SK-N-SH (cell line): ENCODE results near the gene PRKG1. TPM values are rescaled to one million over a fixed set of nuclear protein-coding genes. Genes with fewer than 3 reads are reported as not detected.

ENCODE experiments used
- CTCF ChIA-PET: fragments of 300-600, 350-600 bp; formaldehyde crosslinking; extraction: SDS; loops from one replicate; lab custom pipeline; 2021; lab: Yijun Ruan, JAX
- POLR2A ChIA-PET: fragments of 350-600 bp; sonication (Branson Sonifier 250); formaldehyde crosslinking; extraction: SDS; loops from one replicate; lab custom pipeline; 2020; ENCODE audit warnings: antibody characterized with exemption, inconsistent platforms; lab: Yijun Ruan, JAX
- DNase-seq: peaks from one replicate; pipeline ENCODE4 v3.0.0; 2012
- H2AFZ ChIP-seq: fragments of 200-600 bp; sonication (generic); 2 replicates; pipeline ENCODE4 v1.8.1; 2016; ENCODE audit warnings: antibody characterized with exemption, mild to moderate bottlenecking, low read depth
- H3F3A ChIP-seq: fragments of 200-600 bp; sonication (generic); replicated peaks from 2 replicates; pipeline ENCODE3; 2016; ENCODE audit warnings: antibody characterized with exemption, mild to moderate bottlenecking; ENCODE audit not compliant: insufficient read depth
- H3K27ac ChIP-seq, 2 experiments: fragments of 200-500 bp in 1 of 2; fragments of 200-600 bp in 1 of 2; sonication (Bioruptor generic) in 1 of 2; sonication (generic), shearing (Covaris generic) in 1 of 2; 2 replicates each; pipeline versions ENCODE4 v1.5.1 to v1.6.1; 2014 to 2016; ENCODE audit warnings: low read depth in 2 of 2, inconsistent platforms in 1 of 2, low read length in 1 of 2, mild to moderate bottlenecking in 1 of 2, mixed read lengths in 1 of 2
- H3K27me3 ChIP-seq: fragments of 200-600 bp; sonication (generic), shearing (Covaris generic); 2 replicates; pipeline ENCODE4 v1.6.1; 2016; ENCODE audit warnings: mixed run types; ENCODE audit not compliant: insufficient read depth
- H3K36me3 ChIP-seq, 2 experiments: fragments of 200-500 bp in 1 of 2; fragments of 200-600 bp in 1 of 2; sonication (Bioruptor generic) in 1 of 2; sonication (generic) in 1 of 2; replicated peaks in 1 of 2; 2 replicates each; pipeline versions ENCODE3 to v1.5.1; 2014 to 2016; ENCODE audit warnings: low read length in 1 of 2, mild to moderate bottlenecking in 1 of 2; ENCODE audit not compliant: insufficient read depth in 2 of 2, control insufficient read depth in 1 of 2
- H3K4me1 ChIP-seq, 2 experiments: fragments of 200-500 bp in 1 of 2; fragments of 200-600 bp in 1 of 2; sonication (Bioruptor generic) in 1 of 2; sonication (generic), shearing (Covaris generic) in 1 of 2; 2 replicates each; pipeline versions ENCODE4 v1.5.1 to v1.6.1; 2014 to 2016; ENCODE audit warnings: low read depth in 1 of 2, low read length in 1 of 2, mixed run types in 1 of 2; ENCODE audit not compliant: insufficient read depth in 2 of 2, control insufficient read depth in 1 of 2
- H3K4me2 ChIP-seq: fragments of 200-600 bp; sonication (generic), shearing (Covaris generic); 2 replicates; pipeline ENCODE4 v1.6.1; 2017; ENCODE audit warnings: mixed run types
- H3K4me3 ChIP-seq, 2 experiments: fragments of 200-500 bp in 1 of 2; fragments of 200-600 bp in 1 of 2; sonication (Bioruptor generic) in 1 of 2; sonication (generic), shearing (Covaris generic) in 1 of 2; 2 replicates each; pipeline versions ENCODE4 v1.5.1 to v1.8.1; 2014 to 2016; ENCODE audit warnings: low read depth in 2 of 2, inconsistent platforms in 1 of 2, low read length in 1 of 2, mild to moderate bottlenecking in 1 of 2, mixed read lengths in 1 of 2, moderate library complexity in 1 of 2
- H3K79me2 ChIP-seq: fragments of 200-600 bp; sonication (generic); 2 replicates; pipeline ENCODE4 v1.8.1; 2017; ENCODE audit warnings: mild to moderate bottlenecking; ENCODE audit not compliant: insufficient read depth
- H3K9ac ChIP-seq: fragments of 200-600 bp; sonication (generic); 2 replicates; pipeline ENCODE4 v1.6.1; 2017; ENCODE audit warnings: mixed run types
- H3K9me2 ChIP-seq: fragments of 200-600 bp; sonication (generic); 2 replicates; pipeline ENCODE4 v1.6.1; 2017; ENCODE audit warnings: mixed run types
- H3K9me3 ChIP-seq: fragments of 200-600 bp; sonication (generic); 2 replicates; pipeline ENCODE4 v1.6.1; 2017; ENCODE audit warnings: mixed run types, mild to moderate bottlenecking, moderate library complexity
- H4K20me1 ChIP-seq: fragments of 200-600 bp; sonication (generic); 2 replicates; pipeline ENCODE4 v1.6.1; 2017; ENCODE audit warnings: mild to moderate bottlenecking, mixed run types; ENCODE audit not compliant: insufficient read depth
- EP300 ChIP-seq, 2 experiments: IDR thresholded peaks; 2 replicates each; pipeline versions ENCODE4 v1.4.0 to v1.6.1; 2012; ENCODE audit warnings: borderline replicate concordance in 1 of 2, low read depth in 1 of 2, low read length in 1 of 2
- EZH2phosphoT487 ChIP-seq: fragments of 200-600 bp; sonication (generic); IDR thresholded peaks from 2 replicates; pipeline ENCODE4 v1.6.1; 2017; ENCODE audit warnings: low read depth, mixed run types, mild to moderate bottlenecking, antibody characterized with exemption, moderate library complexity, borderline replicate concordance
- FOSL2 ChIP-seq: IDR thresholded peaks from 2 replicates; pipeline ENCODE4 v1.4.0; 2012; ENCODE audit warnings: low read depth, mild to moderate bottlenecking, moderate library complexity, borderline replicate concordance
- FOXJ3 ChIP-seq: sonication (generic); formaldehyde crosslinking; IDR thresholded peaks from 2 replicates; pipeline ENCODE4 v1.5.1; 2020; ENCODE audit warnings: mild to moderate bottlenecking, missing genetic modification reagents
- GABPA ChIP-seq: IDR thresholded peaks from 2 replicates; pipeline ENCODE4 v1.4.0; 2012; ENCODE audit warnings: low read depth, mild to moderate bottlenecking
- GATA2 ChIP-seq: sonication (generic); formaldehyde crosslinking; IDR thresholded peaks from 2 replicates; pipeline ENCODE4 v1.5.0; 2020; ENCODE audit warnings: mild to moderate bottlenecking, missing genetic modification reagents
- JUND ChIP-seq: IDR thresholded peaks from 2 replicates; pipeline ENCODE4 v1.4.0; 2012
- MAX ChIP-seq: IDR thresholded peaks from 2 replicates; pipeline ENCODE4 v1.4.0; 2012; ENCODE audit warnings: low read depth
- NFIC ChIP-seq: IDR thresholded peaks from 2 replicates; pipeline ENCODE4 v1.4.0; 2012; ENCODE audit warnings: borderline replicate concordance
- NRF1 ChIP-seq: IDR thresholded peaks from 2 replicates; pipeline ENCODE4 v1.6.1; 2012; ENCODE audit warnings: low read depth, mild to moderate bottlenecking, low read length
- RAD21 ChIP-seq: IDR thresholded peaks from 2 replicates; pipeline ENCODE4 v1.6.1; 2012; ENCODE audit warnings: mild to moderate bottlenecking, low read length
- RFX5 ChIP-seq: IDR thresholded peaks from 2 replicates; pipeline ENCODE4 v1.6.1; 2012; ENCODE audit warnings: mild to moderate bottlenecking, improper control_type of control experiment, low read length
- RXRA ChIP-seq: IDR thresholded peaks from 2 replicates; pipeline ENCODE4 v1.4.0; 2012; ENCODE audit warnings: low read depth, mild to moderate bottlenecking, borderline replicate concordance
- SIN3A ChIP-seq: IDR thresholded peaks from 2 replicates; pipeline ENCODE4 v1.6.1; 2012; ENCODE audit warnings: low read depth, mild to moderate bottlenecking, low read length, moderate library complexity, borderline replicate concordance
- SMC3 ChIP-seq: IDR thresholded peaks from 2 replicates; pipeline ENCODE4 v1.6.1; 2012; ENCODE audit warnings: low read depth, low read length, improper control_type of control experiment
- TCF12 ChIP-seq: IDR thresholded peaks from 2 replicates; pipeline ENCODE4 v1.4.0; 2012
- TEAD4 ChIP-seq: IDR thresholded peaks from 2 replicates; pipeline ENCODE4 v1.4.0; 2012; ENCODE audit warnings: mild to moderate bottlenecking, borderline replicate concordance; ENCODE audit not compliant: insufficient read depth
- WGBS: methylation state at CpG from one replicate; pipeline ENCODE4 v1.1.6; 2017; ENCODE audit warnings: low lambda C conversion rate; 5-methylcytosine and 5-hydroxymethylcytosine counted together
- polyA plus RNA-seq, 3 experiments: library from polyadenylated mRNA; depleted of rRNA; stranded (reverse); fragments of >200 nt; gene quantifications; 2 replicates each; pipeline ENCODE4 v1.2.3, GENCODE V29; 2012
- TF ChIP-seq, protein P1 (sequence below): fragments of 150-350 bp; IDR thresholded peaks from 2 replicates; pipeline ENCODE4 v1.6.1; 2017; ENCODE audit warnings: antibody characterized with exemption, low read length, low read depth, borderline replicate concordance
- TF ChIP-seq, protein P2 (sequence below): fragments of 200-600 bp; sonication (generic); IDR thresholded peaks from 2 replicates; pipeline ENCODE4 v1.6.1; 2017; ENCODE audit warnings: antibody characterized with exemption, mild to moderate bottlenecking, moderate library complexity
- TF ChIP-seq, protein P3 (sequence below): IDR thresholded peaks from 2 replicates; pipeline ENCODE4; 2012
- TF ChIP-seq, protein P4 (sequence below): IDR thresholded peaks from 2 replicates; pipeline ENCODE4 v1.4.0; 2012; ENCODE audit warnings: low read depth, borderline replicate concordance

The PRKG1 gene
- polyA plus RNA-seq, 1 of the 3 experiments (the other 2 are of a cell fraction), result 4.1 TPM

GRCh38 chr10:51862149-51862548 is 787.9 kb downstream of the PRKG1 start (continued):
- TF ChIP-seq, protein P1, sequence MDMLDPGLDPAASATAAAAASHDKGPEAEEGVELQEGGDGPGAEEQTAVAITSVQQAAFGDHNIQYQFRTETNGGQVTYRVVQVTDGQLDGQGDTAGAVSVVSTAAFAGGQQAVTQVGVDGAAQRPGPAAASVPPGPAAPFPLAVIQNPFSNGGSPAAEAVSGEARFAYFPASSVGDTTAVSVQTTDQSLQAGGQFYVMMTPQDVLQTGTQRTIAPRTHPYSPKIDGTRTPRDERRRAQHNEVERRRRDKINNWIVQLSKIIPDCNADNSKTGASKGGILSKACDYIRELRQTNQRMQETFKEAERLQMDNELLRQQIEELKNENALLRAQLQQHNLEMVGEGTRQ, result no peak
- TF ChIP-seq GABPA (no peak), RFX5 (no peak), EZH2phosphoT487 (no peak), RXRA (no peak), SMC3 (no peak), GATA2 (CRISPR knock-in tag) (no peak), SIN3A (no peak), FOXJ3 (CRISPR knock-in tag) (no peak), NRF1 (no peak)
- TF ChIP-seq, protein P2, sequence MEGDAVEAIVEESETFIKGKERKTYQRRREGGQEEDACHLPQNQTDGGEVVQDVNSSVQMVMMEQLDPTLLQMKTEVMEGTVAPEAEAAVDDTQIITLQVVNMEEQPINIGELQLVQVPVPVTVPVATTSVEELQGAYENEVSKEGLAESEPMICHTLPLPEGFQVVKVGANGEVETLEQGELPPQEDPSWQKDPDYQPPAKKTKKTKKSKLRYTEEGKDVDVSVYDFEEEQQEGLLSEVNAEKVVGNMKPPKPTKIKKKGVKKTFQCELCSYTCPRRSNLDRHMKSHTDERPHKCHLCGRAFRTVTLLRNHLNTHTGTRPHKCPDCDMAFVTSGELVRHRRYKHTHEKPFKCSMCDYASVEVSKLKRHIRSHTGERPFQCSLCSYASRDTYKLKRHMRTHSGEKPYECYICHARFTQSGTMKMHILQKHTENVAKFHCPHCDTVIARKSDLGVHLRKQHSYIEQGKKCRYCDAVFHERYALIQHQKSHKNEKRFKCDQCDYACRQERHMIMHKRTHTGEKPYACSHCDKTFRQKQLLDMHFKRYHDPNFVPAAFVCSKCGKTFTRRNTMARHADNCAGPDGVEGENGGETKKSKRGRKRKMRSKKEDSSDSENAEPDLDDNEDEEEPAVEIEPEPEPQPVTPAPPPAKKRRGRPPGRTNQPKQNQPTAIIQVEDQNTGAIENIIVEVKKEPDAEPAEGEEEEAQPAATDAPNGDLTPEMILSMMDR, result no peak
- TF ChIP-seq, protein P3, sequence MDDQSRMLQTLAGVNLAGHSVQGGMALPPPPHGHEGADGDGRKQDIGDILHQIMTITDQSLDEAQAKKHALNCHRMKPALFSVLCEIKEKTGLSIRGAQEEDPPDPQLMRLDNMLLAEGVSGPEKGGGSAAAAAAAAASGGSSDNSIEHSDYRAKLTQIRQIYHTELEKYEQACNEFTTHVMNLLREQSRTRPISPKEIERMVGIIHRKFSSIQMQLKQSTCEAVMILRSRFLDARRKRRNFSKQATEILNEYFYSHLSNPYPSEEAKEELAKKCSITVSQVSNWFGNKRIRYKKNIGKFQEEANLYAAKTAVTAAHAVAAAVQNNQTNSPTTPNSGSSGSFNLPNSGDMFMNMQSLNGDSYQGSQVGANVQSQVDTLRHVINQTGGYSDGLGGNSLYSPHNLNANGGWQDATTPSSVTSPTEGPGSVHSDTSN, result no peak

GRCh38 chr10:51867956-51868355 is 793.7 kb downstream of the PRKG1 start:
- Histone ChIP-seq H2AFZ (peak overlapping the region; percentile 58), H3K79me2 (no peaks in the 10 kb centered on the region), H3K36me3 (no peaks in the 10 kb centered on the region), H3K9me2 (no peaks in the 10 kb centered on the region), H3K9me3 (no peaks in the 10 kb centered on the region), H3F3A (no peaks in the 10 kb centered on the region), H3K4me3 (no peak overlapping the region)
- POLR2A ChIA-PET, result no interaction called here
- DNase-seq, result no peak
- CTCF ChIA-PET, result no interaction called here
- TF ChIP-seq MAX (0 out of 2 replicates have a peak, but pooled peaks have one; percentile 38), TEAD4 (peak; percentile 44; the same call in 1 of the 2 replicates), NFIC (peak; percentile 29; the same call in 1 of the 2 replicates), RXRA (peak; percentile 28; the same call in 1 of the 2 replicates), TCF12 (peak; percentile 75), FOSL2 (peak; percentile 91), JUND (peak; percentile 69), EP300 (IDR thresholded peaks at IDR 0.05; ENCODE audit: borderline replicate concordance in 1 of 2, low read depth in 1 of 2, low read length in 1 of 2) (0 out of 4 replicates have a peak, but pooled peaks of 1 of the 2 experiments have one; percentile 22), RAD21 (no peak), EZH2phosphoT487 (no peak)
- TF ChIP-seq, protein P3, result peak; percentile 68
- TF ChIP-seq, protein P4, sequence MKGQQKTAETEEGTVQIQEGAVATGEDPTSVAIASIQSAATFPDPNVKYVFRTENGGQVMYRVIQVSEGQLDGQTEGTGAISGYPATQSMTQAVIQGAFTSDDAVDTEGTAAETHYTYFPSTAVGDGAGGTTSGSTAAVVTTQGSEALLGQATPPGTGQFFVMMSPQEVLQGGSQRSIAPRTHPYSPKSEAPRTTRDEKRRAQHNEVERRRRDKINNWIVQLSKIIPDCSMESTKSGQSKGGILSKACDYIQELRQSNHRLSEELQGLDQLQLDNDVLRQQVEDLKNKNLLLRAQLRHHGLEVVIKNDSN, result no peak
- TF ChIP-seq, protein P2, result no peak
- TF ChIP-seq, all 33 proteins: peak for 9
- H3K4me1 ChIP-seq, result no peaks in the 10 kb centered on the region
- peak overlapping the region; percentile 18; the same call in 1 of the 2 replicates for H3K4me2 ChIP-seq
- 41% methylated on average over 4 of the region's 4 CpGs for WGBS
- H3K27ac ChIP-seq, result peak overlapping the region in 1 of 2 experiments; percentile 47; a peak in 2 of 4 replicates
- no peaks in the 10 kb centered on the region for H4K20me1 ChIP-seq
- no peak overlapping the region for H3K9ac ChIP-seq
- H3K27me3 ChIP-seq, result no peaks in the 10 kb centered on the region
